ENCODE results near the gene KNTC1. TPM values are rescaled to one million over a fixed set of nuclear protein-coding genes. Genes with fewer than 3 reads are reported as not detected.

KNTC1 gene
- total and polyA plus RNA-seq, 2 of the 8 experiments (the other 6 are each of a cell fraction or from before 2014, with no cell fraction given), result 52.7 to 80.2 TPM

- TF ChIP-seq TAF1 (IDR thresholded peaks at IDR 0.05; ENCODE audit: low read depth, low read length), result peak; percentile 100
- TF ChIP-seq SUZ12 (IDR thresholded peaks at IDR 0.05; ENCODE audit: low read length), result no peak
- TF ChIP-seq CHD2 (IDR thresholded peaks at IDR 0.05; ENCODE audit: low read length), result peak; percentile 69; the same call in 1 of the 2 replicates
- peak; percentile 95 for TF ChIP-seq POLR2AphosphoS5 (IDR thresholded peaks at IDR 0.05; ENCODE audit: low read depth, low read length)
- TF ChIP-seq ATF2 (IDR thresholded peaks at IDR 0.05; ENCODE audit: low read length), result 0 out of 2 replicates have a peak, but pooled peaks have one; percentile 55
- TF ChIP-seq CEBPB (IDR thresholded peaks at IDR 0.05; ENCODE audit: low read depth, low read length), result peak; percentile 67
- no peak for TF ChIP-seq POU5F1 (IDR thresholded peaks at IDR 0.05; ENCODE audit: low read depth, low read length)
- TF ChIP-seq PHF8 (conservative IDR thresholded peaks at IDR 0.05; ENCODE audit: low read depth, low read length), result peak; percentile 100
- TF ChIP-seq RBBP5 (IDR thresholded peaks at IDR 0.05; ENCODE audit: borderline replicate concordance, low read depth, low read length), result peak; percentile 81; the same call in 1 of the 2 replicates
- peak; percentile 99 for TF ChIP-seq POLR2A (IDR thresholded peaks at IDR 0.05; ENCODE audit: control extremely low read depth in 1 of 2, low read depth in 2 of 2, low read length in 2 of 2)
- TF ChIP-seq SP4 (IDR thresholded peaks at IDR 0.05; ENCODE audit: low read length), result peak; percentile 92
- TF ChIP-seq MAX (IDR thresholded peaks at IDR 0.05), result peak; percentile 79
- TF ChIP-seq GTF2F1 (IDR thresholded peaks at IDR 0.05; ENCODE audit: borderline replicate concordance, low read depth, low read length), result peak; percentile 88; the same call in 1 of the 2 replicates
- TF ChIP-seq NANOG (IDR thresholded peaks at IDR 0.05; ENCODE audit: insufficient read depth, low read depth, low read length, poor library complexity, severe bottlenecking), result no peak
- peak; percentile 78 for TF ChIP-seq SP1 (IDR thresholded peaks at IDR 0.05; ENCODE audit: low read depth, low read length)
- TF ChIP-seq CBX8 (IDR thresholded peaks at IDR 0.05; ENCODE audit: borderline replicate concordance, low read depth, low read length), result no peak
- TF ChIP-seq SIN3A (conservative IDR thresholded peaks at IDR 0.05 in 1 of 2, IDR thresholded peaks at IDR 0.05 in 1 of 2; ENCODE audit: low read depth in 1 of 2, low read length in 2 of 2), result peak; percentile 65 to 79; a peak in 3 of 4 replicates
- TF ChIP-seq HDAC2 (IDR thresholded peaks at IDR 0.05; ENCODE audit: borderline replicate concordance in 1 of 2, low read depth in 2 of 2, low read length in 2 of 2), result peak in 1 of 2 experiments; percentile 25; a peak in 1 of 4 replicates
- peak; percentile 95 for TF ChIP-seq TBP (IDR thresholded peaks at IDR 0.05; ENCODE audit: low read depth, low read length)
- TF ChIP-seq GABPA (IDR thresholded peaks at IDR 0.05; ENCODE audit: borderline replicate concordance, insufficient read depth, low read length), result peak; percentile 67; the same call in 1 of the 2 replicates
- no peak for TF ChIP-seq ATF3 (IDR thresholded peaks at IDR 0.05; ENCODE audit: insufficient read depth, low read depth, low read length)
These were observed at the start of gene KNTC1, which contains the start of gene RSRC2 (continued) for GRCh38 chr12:122526683-122527477.
